GM12892 (cell line): Measurements from ENCODE around the gene AQP2.

ENCODE experiments used
- POLR2A ChIP-seq: IDR thresholded peaks from 2 replicates; pipeline ENCODE4 v1.6.1; 2011; ENCODE audit warnings: low read depth, low read length, control low read depth
- POLR2AphosphoS5 ChIP-seq: IDR thresholded peaks from 2 replicates; pipeline ENCODE4 v1.6.1; 2011; ENCODE audit warnings: low read depth, low read length, control low read depth

DNA sequence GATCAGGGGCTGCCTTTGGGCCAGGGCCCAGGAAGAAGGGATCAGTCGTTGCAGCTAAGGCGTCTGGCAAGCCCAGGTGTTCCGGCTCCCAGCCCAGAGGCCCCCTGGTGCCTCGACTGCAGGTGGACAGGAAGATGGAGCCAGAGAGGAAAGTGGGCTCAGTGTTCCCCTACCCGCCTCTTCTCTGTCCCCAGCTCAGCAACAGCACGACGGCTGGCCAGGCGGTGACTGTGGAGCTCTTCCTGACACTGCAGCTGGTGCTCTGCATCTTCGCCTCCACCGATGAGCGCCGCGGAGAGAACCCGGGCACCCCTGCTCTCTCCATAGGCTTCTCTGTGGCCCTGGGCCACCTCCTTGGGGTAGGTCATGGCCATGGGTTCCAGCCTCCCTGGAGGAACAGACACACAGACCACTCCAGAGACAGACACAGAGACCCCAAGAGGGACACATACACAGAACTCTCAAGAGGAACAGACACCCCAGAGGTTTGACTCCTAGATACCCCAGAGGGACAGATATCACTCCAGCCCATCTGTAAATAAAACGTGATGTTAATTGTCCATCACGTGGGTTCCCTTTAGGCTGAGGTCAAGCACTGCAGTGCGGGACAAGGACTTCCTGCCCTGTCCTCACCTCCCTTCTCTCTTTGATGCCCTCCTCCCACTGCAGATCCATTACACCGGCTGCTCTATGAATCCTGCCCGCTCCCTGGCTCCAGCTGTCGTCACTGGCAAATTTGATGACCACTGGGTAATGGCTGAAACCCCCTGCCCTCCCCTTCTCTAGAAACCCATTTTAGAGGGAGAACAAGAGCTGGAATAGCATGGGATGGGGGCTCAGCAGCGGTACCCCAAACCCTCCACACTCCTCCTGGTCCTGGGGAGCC is 3.7 kb downstream of the AQP2 start:
- TF ChIP-seq POLR2AphosphoS5, result no peak
- no peak for TF ChIP-seq POLR2A
